Measurements from ENCODE around the gene PPP1R27. TPM values are rescaled to one million over a fixed set of nuclear protein-coding genes. Genes with fewer than 3 reads are reported as not detected.

Gene PPP1R27
- total and polyA plus RNA-seq, 7 donors: 296 to 2,217 (median 976) TPM

DNA sequence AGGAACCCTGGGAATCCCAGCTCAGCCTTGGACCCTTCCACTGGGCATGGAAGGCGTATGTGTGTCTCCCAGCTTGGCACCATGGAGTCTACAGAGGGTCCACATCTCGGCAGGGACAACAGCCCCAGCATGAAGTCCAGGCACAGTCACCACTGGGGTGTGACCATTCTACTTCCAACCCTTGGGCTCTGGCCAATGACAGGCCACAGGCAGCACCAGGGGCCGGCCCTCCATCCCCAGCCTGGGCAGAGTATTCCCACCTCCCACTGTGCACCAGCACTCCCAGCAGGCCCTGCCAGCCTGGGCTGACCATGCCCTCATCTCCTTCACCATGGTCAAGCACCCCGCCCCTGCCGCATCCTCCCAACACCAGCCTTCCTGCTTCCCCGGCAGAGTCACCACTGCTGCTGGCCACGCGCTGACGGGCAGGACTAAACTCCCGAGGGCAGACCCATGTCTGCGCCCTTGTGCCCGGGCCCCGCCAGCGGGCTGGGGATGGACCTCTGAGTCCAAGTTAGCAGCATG is 9.5 kb upstream of the PPP1R27 start:
- intact Hi-C loops (cut with DNase I): no loop called here

DNA sequence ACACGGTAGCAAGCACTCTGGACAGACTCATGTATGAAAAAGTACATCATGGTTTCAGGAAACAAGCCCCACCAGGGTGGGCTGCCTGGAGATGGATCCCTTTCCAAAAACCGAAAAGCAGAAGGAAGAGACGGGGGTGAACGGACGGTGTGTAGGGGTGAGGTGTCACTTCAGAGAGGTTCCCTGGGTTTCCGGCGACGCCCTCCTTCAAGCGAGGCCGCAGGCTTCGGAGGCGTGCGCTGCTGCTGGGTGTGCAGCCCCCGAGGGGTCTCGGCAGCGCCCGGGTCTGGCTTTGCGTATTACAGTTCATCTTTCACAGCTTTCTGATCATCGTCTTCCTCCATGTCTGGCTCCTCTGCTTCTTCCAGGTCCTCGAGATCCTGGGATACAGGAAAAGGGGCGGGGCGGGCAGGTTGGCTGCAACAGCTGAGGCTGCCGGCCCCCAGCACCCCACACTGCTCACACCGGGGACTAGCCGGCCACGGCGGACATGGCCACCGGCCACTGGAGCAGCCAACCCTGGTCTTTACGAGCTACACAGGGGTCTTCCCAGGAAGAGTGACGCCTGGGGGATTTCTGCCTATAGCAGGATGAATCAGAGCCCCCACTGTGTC is 9.0 kb upstream of the PPP1R27 start:
- Histone ChIP-seq H3K36me3 (ENCODE audit: insufficient read depth in 1 of 2, low read depth in 1 of 2) (peaks cover 10 to 61% of the 10 kb centered on the region in 2 donors), H3K4me3 (no peak overlapping the region), H3K27ac (peak overlapping the region; percentile 98), H3K27me3 (ENCODE audit: insufficient read depth in 3 of 3, low read length in 2 of 3) (no peaks in the 10 kb centered on the region), H3K4me1 (peaks cover 46% of the 10 kb centered on the region), H3K9me3 (no peaks in the 10 kb centered on the region)
- TF ChIP-seq, protein P1, sequence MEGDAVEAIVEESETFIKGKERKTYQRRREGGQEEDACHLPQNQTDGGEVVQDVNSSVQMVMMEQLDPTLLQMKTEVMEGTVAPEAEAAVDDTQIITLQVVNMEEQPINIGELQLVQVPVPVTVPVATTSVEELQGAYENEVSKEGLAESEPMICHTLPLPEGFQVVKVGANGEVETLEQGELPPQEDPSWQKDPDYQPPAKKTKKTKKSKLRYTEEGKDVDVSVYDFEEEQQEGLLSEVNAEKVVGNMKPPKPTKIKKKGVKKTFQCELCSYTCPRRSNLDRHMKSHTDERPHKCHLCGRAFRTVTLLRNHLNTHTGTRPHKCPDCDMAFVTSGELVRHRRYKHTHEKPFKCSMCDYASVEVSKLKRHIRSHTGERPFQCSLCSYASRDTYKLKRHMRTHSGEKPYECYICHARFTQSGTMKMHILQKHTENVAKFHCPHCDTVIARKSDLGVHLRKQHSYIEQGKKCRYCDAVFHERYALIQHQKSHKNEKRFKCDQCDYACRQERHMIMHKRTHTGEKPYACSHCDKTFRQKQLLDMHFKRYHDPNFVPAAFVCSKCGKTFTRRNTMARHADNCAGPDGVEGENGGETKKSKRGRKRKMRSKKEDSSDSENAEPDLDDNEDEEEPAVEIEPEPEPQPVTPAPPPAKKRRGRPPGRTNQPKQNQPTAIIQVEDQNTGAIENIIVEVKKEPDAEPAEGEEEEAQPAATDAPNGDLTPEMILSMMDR (IDR thresholded peaks at IDR 0.05): no peak
- 89 to 94% (median 90%) methylated on average over 28 to 30 of the region's 30 CpGs for WGBS, 3 donors
- DNase-seq: no peak
- ATAC-seq: no peak
- intact Hi-C loops (cut with DNase I): loop anchor here in 1 of 2 donors (2.0 kb wide), 1 partner anchor 15 kb away; no protein-coding TSS in a partner anchor

More for the DNA sequence above, 9.5 kb upstream of the PPP1R27 start:
- peak overlapping the region; percentile 98 for H3K27ac ChIP-seq
- TF ChIP-seq, protein P1 (IDR thresholded peaks at IDR 0.05): no peak
- DNase-seq: no peak
- 85 to 93% (median 86%) methylated on average over 14 of the region's 14 CpGs for WGBS, 3 donors
- no peak overlapping the region for H3K4me3 ChIP-seq
- ATAC-seq: no peak
- no peaks in the 10 kb centered on the region for H3K9me3 ChIP-seq
- H3K36me3 ChIP-seq (ENCODE audit: insufficient read depth in 1 of 2, low read depth in 1 of 2): peaks cover 10 to 67% of the 10 kb centered on the region in 2 donors
- H3K27me3 ChIP-seq (ENCODE audit: insufficient read depth in 3 of 3, low read length in 2 of 3): no peaks in the 10 kb centered on the region
- peaks cover 42% of the 10 kb centered on the region for H3K4me1 ChIP-seq

DNA sequence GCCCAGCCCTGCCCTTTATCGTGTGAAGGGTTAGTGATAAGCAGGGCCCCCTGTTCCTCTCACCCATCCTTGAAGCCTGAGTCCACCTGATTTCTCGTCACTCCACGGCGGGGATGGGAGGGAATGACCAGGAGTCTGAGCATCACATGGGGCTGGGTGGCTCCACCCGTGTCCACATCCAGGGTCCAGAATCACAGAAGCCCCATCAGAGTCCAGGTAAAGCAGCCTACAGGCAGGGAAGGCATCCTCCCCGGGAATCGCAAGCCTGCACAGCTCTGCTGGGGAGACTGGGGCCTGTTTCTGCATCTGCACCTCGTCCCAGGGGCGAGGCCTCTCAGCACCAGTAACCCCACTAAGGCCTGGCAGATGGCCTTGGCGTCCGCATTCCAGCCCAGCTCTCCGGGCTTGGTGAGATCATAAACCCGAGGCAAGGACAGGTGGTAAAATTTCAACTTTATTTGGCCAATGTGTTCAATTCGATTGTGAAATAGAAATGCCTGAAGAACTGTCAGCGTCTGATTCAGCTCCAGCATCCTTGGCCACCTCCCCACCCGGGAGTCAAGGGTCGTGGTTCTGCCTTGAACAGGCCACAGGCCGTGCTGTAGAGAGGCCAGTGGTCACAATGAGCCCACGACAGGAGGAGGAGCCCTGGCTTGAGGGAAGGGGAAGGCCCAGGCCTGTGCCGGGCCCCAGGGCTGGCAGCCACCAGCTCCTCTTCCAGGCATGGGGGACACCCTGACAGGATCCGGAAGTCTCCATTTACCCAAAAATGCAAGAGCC is 8.1 kb upstream of the PPP1R27 start:
- Histone ChIP-seq H3K27ac (peak overlapping the region; percentile 98), H3K27me3 (ENCODE audit: insufficient read depth in 3 of 3, low read length in 2 of 3) (no peaks in the 10 kb centered on the region), H3K9me3 (no peaks in the 10 kb centered on the region), H3K36me3 (ENCODE audit: insufficient read depth in 1 of 2, low read depth in 1 of 2) (peaks cover 10 to 52% of the 10 kb centered on the region in 2 donors), H3K4me1 (peaks cover 55% of the 10 kb centered on the region), H3K4me3 (no peak overlapping the region)
- DNase-seq (peak; percentile 75 to 86), ATAC-seq (peak; percentile 36 to 54 (median 50))
- 41 to 64% (median 49%) methylated on average over 20 to 21 of the region's 21 CpGs for WGBS, 3 donors
- TF ChIP-seq, protein P1 (IDR thresholded peaks at IDR 0.05): no peak
- intact Hi-C loops (cut with DNase I): loop anchor here in 1 of 2 donors (2.0 kb wide), 1 partner anchor 16 kb away; no protein-coding TSS in a partner anchor

DNA sequence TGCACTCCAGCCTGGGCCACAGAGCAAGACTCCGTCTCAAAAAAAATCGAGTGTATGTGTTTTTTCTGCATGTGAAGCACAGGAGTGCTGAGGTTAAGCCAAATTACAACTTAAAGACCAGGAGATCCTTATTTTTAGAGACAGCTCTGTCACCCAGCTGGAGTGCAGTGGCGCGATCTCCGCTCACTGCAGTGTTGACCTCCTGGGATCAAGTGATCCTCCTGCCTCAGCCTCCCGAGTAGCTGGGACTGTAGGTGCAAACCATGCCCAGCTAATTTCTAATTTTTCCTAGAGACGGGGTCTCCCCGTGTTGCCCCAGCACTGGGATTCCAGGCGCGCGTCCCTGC is 7.5 kb upstream of the PPP1R27 start:
- Histone ChIP-seq H3K4me1 (peaks cover 58% of the 10 kb centered on the region), H3K27me3 (ENCODE audit: insufficient read depth in 3 of 3, low read length in 2 of 3) (no peaks in the 10 kb centered on the region), H3K36me3 (ENCODE audit: insufficient read depth in 1 of 2, low read depth in 1 of 2) (peaks cover 10 to 47% of the 10 kb centered on the region in 2 donors), H3K9me3 (no peaks in the 10 kb centered on the region), H3K27ac (peak overlapping the region; percentile 98), H3K4me3 (no peak overlapping the region)
- DNase-seq (no peak), ATAC-seq (no peak)
- WGBS, 3 donors: 90 to 94% (median 92%) methylated on average over 11 of the region's 11 CpGs
- intact Hi-C loops (cut with DNase I): loop anchor here in 1 of 2 donors (2.0 kb wide), 1 partner anchor 16 kb away; no protein-coding TSS in a partner anchor
- TF ChIP-seq, protein P1 (IDR thresholded peaks at IDR 0.05): no peak
